Caco-2 (cell line): ENCODE results near the gene NXF1. TPM values are rescaled to one million over a fixed set of nuclear protein-coding genes. Genes with fewer than 3 reads are reported as not detected.

ENCODE experiments used
- BruUV-seq: library from RNA; stranded (reverse); fragments of 400-500 nt; replicated peaks from 2 replicates; lab custom pipeline; 2021; lab: Mats Ljungman, UMichigan
- CTCF ChIA-PET: fragments of 300-600 bp; sonication (Branson Sonifier 250); formaldehyde crosslinking; loops from one replicate; lab custom pipeline; 2022; ENCODE audit warnings: antibody characterized with exemption; lab: Charles Lee
- POLR2A ChIA-PET: fragments of 300-600 bp; sonication (Branson Sonifier 250); formaldehyde crosslinking; loops from one replicate; lab custom pipeline; 2022; ENCODE audit warnings: antibody characterized with exemption; lab: Charles Lee
- DNase-seq, 2 experiments: peaks; one replicate each; pipeline versions ENCODE4 v3.0.0 to v3.0.0-alpha.2; 2020 to 2022
- H3K27me3 ChIP-seq: replicated peaks from 2 replicates; pipeline ENCODE4 v1.6.0; 2011; ENCODE audit warnings: low read length; ENCODE audit not compliant: control insufficient read depth, insufficient read depth
- H3K36me3 ChIP-seq: 2 replicates; pipeline ENCODE4 v1.5.1; 2011; ENCODE audit warnings: low read length; ENCODE audit not compliant: control insufficient read depth, insufficient read depth
- H3K4me1 ChIP-seq: fragments of 250-450 bp; sonication (Bioruptor Pico); 2 replicates; pipeline ENCODE4 v1.5.1; 2020; ENCODE audit warnings: mild to moderate bottlenecking
- H3K4me3 ChIP-seq: 2 replicates; pipeline ENCODE4 v1.5.1; 2011; ENCODE audit warnings: low read depth, mild to moderate bottlenecking, control low read depth, low read length
- H3K9me3 ChIP-seq: fragments of 250-450 bp; sonication (Bioruptor Pico); 2 replicates; pipeline ENCODE4 v1.5.1; 2020; ENCODE audit warnings: mild to moderate bottlenecking, moderate library complexity
- H3K27ac Mint-ChIP-seq: one replicate; pipeline ENCODE4 v1.8.0; 2022; ENCODE audit warnings: mixed read lengths; ENCODE audit not compliant: unreplicated experiment
- H3K27me3 Mint-ChIP-seq: one replicate; pipeline ENCODE4 v1.8.0; 2022; ENCODE audit warnings: mixed read lengths; ENCODE audit not compliant: insufficient read depth, unreplicated experiment
- H3K36me3 Mint-ChIP-seq: one replicate; pipeline ENCODE4 v1.8.0; 2022; ENCODE audit warnings: mild to moderate bottlenecking, mixed read lengths; ENCODE audit not compliant: insufficient read depth, unreplicated experiment
- H3K4me1 Mint-ChIP-seq: one replicate; pipeline ENCODE4 v1.8.0; 2022; ENCODE audit warnings: low read depth, mixed read lengths; ENCODE audit not compliant: unreplicated experiment
- H3K4me3 Mint-ChIP-seq: one replicate; pipeline ENCODE4 v1.8.0; 2022; ENCODE audit warnings: mild to moderate bottlenecking, moderate library complexity, mixed read lengths; ENCODE audit not compliant: unreplicated experiment
- H3K9me3 Mint-ChIP-seq: one replicate; pipeline ENCODE4 v1.8.0; 2022; ENCODE audit warnings: mixed read lengths; ENCODE audit not compliant: unreplicated experiment
- CTCF ChIP-seq, 2 experiments: fragments of 200-600 bp in 1 of 2; IDR thresholded peaks; 1 replicate in 1 of 2; 2 replicates in 1 of 2; pipeline versions ENCODE4 v1.5.1 to v1.8.0; 2011 to 2022; ENCODE audit warnings: antibody characterized with exemption in 1 of 2, control low read depth in 1 of 2, inconsistent platforms in 1 of 2, low read depth in 1 of 2, low read length in 1 of 2, mild to moderate bottlenecking in 1 of 2, moderate library complexity in 1 of 2; ENCODE audit not compliant: insufficient read depth in 1 of 2, severe bottlenecking in 1 of 2, unreplicated experiment in 1 of 2
- intact Hi-C: fragments of 100-400 bp; cut with micrococcal nuclease; formaldehyde crosslinking; loops from one replicate; pipeline ENCODE4 v1.10.0; 2022; ENCODE audit not compliant: unreplicated experiment
- total RNA-seq: library from RNA; stranded (reverse); gene quantifications from 2 replicates; pipeline ENCODE4 v1.2.3, GENCODE V29; 2022

NXF1 gene
- total RNA-seq, 1 experiment from 2014 or later = 77.5 TPM

- POLR2A ChIA-PET = no interaction called here
- H3K36me3 Mint-ChIP-seq = peaks cover 70% of the 10 kb centered on the region
These were observed 30.1 kb upstream of the NXF1 start for GRCh38 chr11:62835336-62835735.

GRCh38 chr11:62832336-62833234 lies 27.3 kb upstream of the NXF1 start, which contains the start of gene TEX54:
Gene TEX54 (minus strand): TSS chr11:62832841.
- intact Hi-C loops = loop anchor here (1.0 to 2.0 kb wide), 3 partner anchors 9 to 46 kb away; partner anchors contain the start of genes NXF1 and TMEM179B
- Histone ChIP-seq H3K9me3 (no peaks in the 10 kb centered on the region), H3K27me3 (no peaks in the 10 kb centered on the region), H3K36me3 (peaks cover 10% of the 10 kb centered on the region; the same call in 1 of the 2 replicates), H3K4me3 (peak within 1 kb of the TSS; percentile 66), H3K4me1 (no peaks in the 10 kb centered on the region)
- Mint-ChIP-seq H3K9me3 (no peaks in the 10 kb centered on the region), H3K4me1 (peaks cover 9% of the 10 kb centered on the region), H3K36me3 (peaks cover 85% of the 10 kb centered on the region), H3K27me3 (no peaks in the 10 kb centered on the region), H3K27ac (peak within 1 kb of the TSS; percentile 100), H3K4me3 (peak within 1 kb of the TSS; percentile 90)
- no peak for TF ChIP-seq CTCF (IDR thresholded peaks at IDR 0.05; ENCODE audit: insufficient read depth in 1 of 2, low read depth in 1 of 2, low read length in 1 of 2, severe bottlenecking in 1 of 2, unreplicated experiment in 1 of 2)
- TSS peak; percentile 82 for BruUV-seq
- no peak for DNase-seq
- ChIA-PET CTCF (interaction anchor here (0.7 to 1.7 kb wide), 2 partner anchors 24 to 46 kb away, joined by 4 to 20 read pairs; partner anchors contain the start of gene TMEM179B), POLR2A (interaction anchor here (0.5 to 1.7 kb wide), 21 partner anchors 8 to 241 kb away, joined by 3 to 68 read pairs (median 6); partner anchors contain the start of genes CSKMT, HNRNPUL2, SLC3A2 and TMEM179B)

More at GRCh38 chr11:62835336-62835735, 30.1 kb upstream of the NXF1 start:
- Histone ChIP-seq H3K4me1 (no peaks in the 10 kb centered on the region), H3K4me3 (no peak overlapping the region), H3K9me3 (no peaks in the 10 kb centered on the region), H3K36me3 (peaks cover 10% of the 10 kb centered on the region; the same call in 1 of the 2 replicates), H3K27me3 (no peaks in the 10 kb centered on the region)
- Mint-ChIP-seq H3K27me3 (peaks cover 2% of the 10 kb centered on the region), H3K4me1 (peaks cover 20% of the 10 kb centered on the region), H3K4me3 (no peak overlapping the region), H3K27ac (no peak overlapping the region), H3K9me3 (no peaks in the 10 kb centered on the region)
- TF ChIP-seq CTCF (IDR thresholded peaks at IDR 0.05; ENCODE audit: insufficient read depth in 1 of 2, low read depth in 1 of 2, low read length in 1 of 2, severe bottlenecking in 1 of 2, unreplicated experiment in 1 of 2) = no peak
- BruUV-seq = no TSS peak
- intact Hi-C loops = no loop called here
- CTCF ChIA-PET = no interaction called here
- DNase-seq = no peak
